ENCODE data around the gene SNX25.

- TF ChIP-seq CTCF (IDR thresholded peaks at IDR 0.05) (no peak), POLR2A (IDR thresholded peaks at IDR 0.05) (no peak)
Measured at GRCh38 chr4:185309770-185310169, 100.4 kb downstream of the SNX25 start.
